Glutamatergic neuron (in vitro differentiated cells): ENCODE measurements around the gene ZNF101. TPM values are rescaled to one million over a fixed set of nuclear protein-coding genes. Genes with fewer than 3 reads are reported as not detected.

Experiments used
- DNase-seq: peaks from one replicate; pipeline ENCODE4 v3.0.0; 2022
- H3K27ac Mint-ChIP-seq: one replicate; pipeline ENCODE4 v1.8.0; 2020; ENCODE audit warnings: mild to moderate bottlenecking, mixed read lengths, inconsistent platforms; ENCODE audit not compliant: unreplicated experiment
- H3K27me3 Mint-ChIP-seq: one replicate; pipeline ENCODE4 v1.8.0; 2020; ENCODE audit warnings: mild to moderate bottlenecking, moderate library complexity, mixed read lengths, inconsistent platforms; ENCODE audit not compliant: unreplicated experiment
- H3K36me3 Mint-ChIP-seq: one replicate; pipeline ENCODE4 v1.8.0; 2020; ENCODE audit warnings: mild to moderate bottlenecking, mixed read lengths, inconsistent platforms; ENCODE audit not compliant: unreplicated experiment
- H3K4me1 Mint-ChIP-seq: one replicate; pipeline ENCODE4 v1.8.0; 2020; ENCODE audit warnings: mild to moderate bottlenecking, low read depth, mixed read lengths, inconsistent platforms; ENCODE audit not compliant: unreplicated experiment
- H3K4me3 Mint-ChIP-seq: one replicate; pipeline ENCODE4 v1.8.0; 2020; ENCODE audit warnings: mild to moderate bottlenecking, mixed read lengths, inconsistent platforms; ENCODE audit not compliant: unreplicated experiment
- H3K9me3 Mint-ChIP-seq: one replicate; pipeline ENCODE4 v1.8.0; 2020; ENCODE audit warnings: mild to moderate bottlenecking, moderate library complexity, mixed read lengths, inconsistent platforms; ENCODE audit not compliant: unreplicated experiment
- total RNA-seq: library from RNA; stranded (reverse); fragmentation: NEBNext Ultra II Directional; extraction: Animal tissue kit (Norgen Biotek cat#: 25700); gene quantifications from one replicate; pipeline ENCODE4 v1.2.1, GENCODE V29; 2021; ENCODE audit not compliant: unreplicated experiment
- TF ChIP-seq, protein P1 (sequence below): fragments of 200-600 bp; sonication (generic); IDR thresholded peaks from one replicate; pipeline ENCODE4 v1.5.0; 2021; ENCODE audit not compliant: partially characterized antibody, unreplicated experiment

ZNF101 gene
- total RNA-seq, 1 donor from 2014 or later = 8.0 TPM

DNA sequence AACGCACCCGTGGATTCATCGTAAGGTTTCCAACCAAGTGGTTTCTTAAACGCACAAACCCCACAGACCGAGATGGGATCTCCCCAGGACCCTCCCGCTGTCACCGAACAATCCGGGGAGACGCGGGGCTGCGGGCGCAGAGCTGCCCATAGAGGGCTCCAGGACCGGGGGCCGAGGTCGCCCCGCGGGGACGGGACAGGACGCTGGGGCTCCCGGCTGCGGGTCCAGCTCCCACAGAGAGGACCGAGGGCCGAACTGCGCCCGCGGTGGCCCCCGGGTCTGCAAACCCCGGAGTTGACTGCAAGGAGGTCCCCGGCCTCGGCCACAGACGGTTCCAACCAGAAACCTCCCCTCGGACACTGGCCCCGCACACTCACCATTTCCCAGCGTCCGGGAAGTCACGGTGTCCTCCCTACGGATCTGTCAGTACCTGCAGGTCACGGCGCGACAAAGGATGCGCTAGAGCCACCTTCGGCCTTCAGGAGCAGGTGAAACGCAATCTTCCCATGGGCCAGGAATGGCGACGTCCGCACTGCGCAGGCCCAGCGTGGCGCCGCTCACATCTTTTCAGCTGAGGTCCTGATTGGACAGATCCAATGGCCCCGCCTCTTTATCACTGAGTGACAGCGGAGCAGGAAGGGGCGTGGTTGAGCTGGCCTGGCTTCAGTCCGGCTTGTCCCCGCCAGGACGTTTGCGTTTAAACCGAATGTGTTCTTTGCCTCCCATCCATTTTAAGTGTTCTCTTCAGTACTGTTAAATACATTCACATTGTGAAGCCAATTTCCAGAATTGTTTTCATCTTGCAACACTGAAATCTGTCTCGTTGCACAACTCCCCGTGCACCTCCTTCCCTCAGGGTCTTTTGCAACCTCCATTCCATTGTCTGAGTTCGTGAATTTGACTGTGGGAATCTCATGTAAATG, 64.2 kb downstream of the ZNF101 start, which contains the start of gene ZNF14:
Gene ZNF14 (minus strand): TSS at position 534 of the 923 bp plus-strand sequence. CDS start 154 bp downstream, at position 380.
- peak; percentile 94 for DNase-seq
- TF ChIP-seq, protein P1, sequence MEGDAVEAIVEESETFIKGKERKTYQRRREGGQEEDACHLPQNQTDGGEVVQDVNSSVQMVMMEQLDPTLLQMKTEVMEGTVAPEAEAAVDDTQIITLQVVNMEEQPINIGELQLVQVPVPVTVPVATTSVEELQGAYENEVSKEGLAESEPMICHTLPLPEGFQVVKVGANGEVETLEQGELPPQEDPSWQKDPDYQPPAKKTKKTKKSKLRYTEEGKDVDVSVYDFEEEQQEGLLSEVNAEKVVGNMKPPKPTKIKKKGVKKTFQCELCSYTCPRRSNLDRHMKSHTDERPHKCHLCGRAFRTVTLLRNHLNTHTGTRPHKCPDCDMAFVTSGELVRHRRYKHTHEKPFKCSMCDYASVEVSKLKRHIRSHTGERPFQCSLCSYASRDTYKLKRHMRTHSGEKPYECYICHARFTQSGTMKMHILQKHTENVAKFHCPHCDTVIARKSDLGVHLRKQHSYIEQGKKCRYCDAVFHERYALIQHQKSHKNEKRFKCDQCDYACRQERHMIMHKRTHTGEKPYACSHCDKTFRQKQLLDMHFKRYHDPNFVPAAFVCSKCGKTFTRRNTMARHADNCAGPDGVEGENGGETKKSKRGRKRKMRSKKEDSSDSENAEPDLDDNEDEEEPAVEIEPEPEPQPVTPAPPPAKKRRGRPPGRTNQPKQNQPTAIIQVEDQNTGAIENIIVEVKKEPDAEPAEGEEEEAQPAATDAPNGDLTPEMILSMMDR = no peak
- H3K4me1 Mint-ChIP-seq = peaks cover 3% of the 10 kb centered on the region
- peak within 1 kb of the TSS; percentile 95 for H3K27ac Mint-ChIP-seq
- H3K9me3 Mint-ChIP-seq = peaks cover 12% of the 10 kb centered on the region
- peak within 1 kb of the TSS; percentile 99 for H3K4me3 Mint-ChIP-seq
- H3K36me3 Mint-ChIP-seq = peaks cover 25% of the 10 kb centered on the region
- H3K27me3 Mint-ChIP-seq = peaks cover 15% of the 10 kb centered on the region

Other genes starting within 250 kb of the ZNF101 start
- 1.7 TPM for gene TSSK6, start 153.3 kb upstream of the ZNF101 start, total RNA-seq
- gene NDUFA13, start 152.6 kb upstream of the ZNF101 start, total RNA-seq = 394 TPM
- gene YJEFN3, start 139.9 kb upstream of the ZNF101 start, total RNA-seq = 21.6 TPM
- gene CILP2, start 130.6 kb upstream of the ZNF101 start, total RNA-seq = 40.9 TPM
- 56.1 TPM for gene PBX4, start 50.2 kb upstream of the ZNF101 start, total RNA-seq
- gene LPAR2, start 40.6 kb upstream of the ZNF101 start, total RNA-seq = 364 TPM
- 204 TPM for gene GMIP, start 25.2 kb upstream of the ZNF101 start, total RNA-seq
- gene ATP13A1, start 5.2 kb upstream of the ZNF101 start, total RNA-seq = 92.7 TPM
- 10.9 TPM for gene ZNF14, start 64.3 kb downstream of the ZNF101 start, total RNA-seq
- 39.0 TPM for gene ZNF506, start 152.9 kb downstream of the ZNF101 start, total RNA-seq
- gene ZNF253, start 197.0 kb downstream of the ZNF101 start, total RNA-seq = 56.0 TPM
- 50.1 TPM for gene ZNF93, start 232.1 kb downstream of the ZNF101 start, total RNA-seq